RWPE1 (cell line): Measurements from ENCODE around the gene STRN.
A peak's percentile ranks its signal among the peaks of the same experiment; 100 is the strongest.
"Not testable (repeated sequence)": the region's sequence is repeated elsewhere in the genome, so short reads cannot be mapped to it uniquely, and the experiment has no call there.

ENCODE experiments used
- CTCF ChIA-PET: fragments of 350-600 bp; sonication (Branson Sonifier 250); formaldehyde crosslinking; extraction: SDS; loops from one replicate; lab custom pipeline; 2021; lab: Yijun Ruan, JAX
- POLR2A ChIA-PET: fragments of 400-600 bp; formaldehyde crosslinking; extraction: SDS; loops from one replicate; lab custom pipeline; 2020; ENCODE audit warnings: antibody characterized with exemption; ENCODE audit not compliant: low non-redundant PET; lab: Yijun Ruan, JAX
- DNase-seq: peaks from one replicate; pipeline ENCODE4 v3.0.0; 2012; ENCODE audit warnings: low spot score
- H3K27ac ChIP-seq: fragments of 450-650 bp; 2 replicates; pipeline ENCODE4 v1.5.1; 2017
- TF ChIP-seq, protein P1 (sequence below): fragments of 450-650 bp; conservative IDR thresholded peaks from 2 replicates; pipeline ENCODE4 v1.5.1; 2017; ENCODE audit warnings: low read depth, mild to moderate bottlenecking

STRN gene

DNA sequence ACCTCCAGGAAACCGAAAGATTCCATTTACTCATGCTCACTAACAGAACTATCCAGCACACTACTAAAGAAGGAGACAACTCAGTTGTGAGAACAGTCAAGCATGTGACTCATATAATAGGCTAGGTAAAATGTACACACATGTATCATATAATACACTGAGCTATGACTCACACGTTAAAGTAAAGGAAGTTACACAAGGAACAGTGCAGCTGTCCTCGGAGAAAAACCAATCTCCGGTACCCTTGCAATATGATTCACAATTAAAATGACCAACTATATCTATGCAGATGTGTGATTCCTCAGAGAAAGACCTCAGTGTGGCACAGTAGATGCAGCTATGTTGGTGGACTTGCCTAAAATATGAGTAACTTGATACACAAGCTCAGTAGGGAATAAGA, 76.5 kb downstream of the STRN start:
- no peak overlapping the region for H3K27ac ChIP-seq
- TF ChIP-seq, protein P1, sequence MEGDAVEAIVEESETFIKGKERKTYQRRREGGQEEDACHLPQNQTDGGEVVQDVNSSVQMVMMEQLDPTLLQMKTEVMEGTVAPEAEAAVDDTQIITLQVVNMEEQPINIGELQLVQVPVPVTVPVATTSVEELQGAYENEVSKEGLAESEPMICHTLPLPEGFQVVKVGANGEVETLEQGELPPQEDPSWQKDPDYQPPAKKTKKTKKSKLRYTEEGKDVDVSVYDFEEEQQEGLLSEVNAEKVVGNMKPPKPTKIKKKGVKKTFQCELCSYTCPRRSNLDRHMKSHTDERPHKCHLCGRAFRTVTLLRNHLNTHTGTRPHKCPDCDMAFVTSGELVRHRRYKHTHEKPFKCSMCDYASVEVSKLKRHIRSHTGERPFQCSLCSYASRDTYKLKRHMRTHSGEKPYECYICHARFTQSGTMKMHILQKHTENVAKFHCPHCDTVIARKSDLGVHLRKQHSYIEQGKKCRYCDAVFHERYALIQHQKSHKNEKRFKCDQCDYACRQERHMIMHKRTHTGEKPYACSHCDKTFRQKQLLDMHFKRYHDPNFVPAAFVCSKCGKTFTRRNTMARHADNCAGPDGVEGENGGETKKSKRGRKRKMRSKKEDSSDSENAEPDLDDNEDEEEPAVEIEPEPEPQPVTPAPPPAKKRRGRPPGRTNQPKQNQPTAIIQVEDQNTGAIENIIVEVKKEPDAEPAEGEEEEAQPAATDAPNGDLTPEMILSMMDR: no peak
- peak; percentile 90 for DNase-seq
- ChIA-PET POLR2A (no interaction called here), CTCF (no interaction called here)

GRCh38 chr2:36887095-36887494, 79.2 kb downstream of the STRN start:
- POLR2A ChIA-PET, H3K27ac ChIP-seq, CTCF ChIA-PET: not testable (repeated sequence)

DNA sequence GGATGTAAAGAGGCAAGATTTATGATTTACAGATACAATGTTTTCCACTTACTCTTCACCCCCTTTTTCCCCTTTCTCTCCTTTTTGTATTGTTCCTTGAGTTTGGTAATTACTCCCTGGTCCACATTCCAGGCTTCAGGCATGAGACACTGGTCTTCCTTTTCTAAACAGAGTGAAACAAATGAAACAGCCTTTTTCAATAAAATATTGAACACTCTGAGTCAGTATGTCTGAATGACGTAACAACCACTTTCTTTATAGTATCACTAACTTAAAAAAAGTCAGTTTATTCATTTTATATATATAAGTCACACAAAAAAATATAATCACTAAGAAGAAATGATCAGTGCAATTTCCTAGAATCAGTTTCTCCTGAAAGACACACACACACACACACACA, 79.7 kb downstream of the STRN start:
- TF ChIP-seq, protein P1: no peak
- H3K27ac ChIP-seq: no peak overlapping the region
- POLR2A ChIA-PET: no interaction called here
- CTCF ChIA-PET: interaction anchor here (0.6 kb wide), 1 partner anchor 17 kb away, joined by 6 read pairs; no protein-coding TSS in a partner anchor
- DNase-seq: no peak

More at GRCh38 chr2:36887095-36887494, 79.2 kb downstream of the STRN start:
- not testable (repeated sequence) for DNase-seq

GRCh38 chr2:36885605-36886004, 80.7 kb downstream of the STRN start:
- CTCF ChIA-PET: no interaction called here
- no peak for DNase-seq
- POLR2A ChIA-PET: no interaction called here
- no peak overlapping the region for H3K27ac ChIP-seq
- TF ChIP-seq, protein P1: no peak

DNA sequence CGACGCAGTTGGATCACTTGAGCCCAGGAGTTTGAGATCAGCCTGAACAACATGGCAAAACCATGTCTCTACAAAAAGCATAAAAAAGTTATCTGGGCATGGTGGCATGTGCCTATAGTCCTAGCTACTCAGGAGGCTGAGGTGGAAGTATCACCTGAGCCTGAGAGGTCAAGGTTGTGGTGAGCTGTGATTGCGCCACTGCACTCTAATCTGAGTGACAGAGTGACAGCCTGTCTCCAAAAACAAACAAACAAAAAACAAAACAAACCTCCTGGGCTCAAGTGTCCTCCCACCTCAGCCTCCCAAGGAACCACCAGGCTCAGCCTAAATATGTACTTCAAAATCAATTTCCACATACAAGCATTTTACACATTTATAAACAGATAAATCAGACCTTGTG, 83.8 kb downstream of the STRN start:
- CTCF ChIA-PET: interaction anchor here (0.6 kb wide), 1 partner anchor 33 kb away, joined by 3 read pairs; no protein-coding TSS in a partner anchor
- POLR2A ChIA-PET: no interaction called here
- TF ChIP-seq, protein P1: no peak
- no peak overlapping the region for H3K27ac ChIP-seq
- no peak for DNase-seq

- DNase-seq: no peak
- no peak overlapping the region for H3K27ac ChIP-seq
- TF ChIP-seq, protein P1: no peak
- POLR2A ChIA-PET: no interaction called here
- CTCF ChIA-PET: no interaction called here
Observed at GRCh38 chr2:36881816-36882215, 84.5 kb downstream of the STRN start.

GRCh38 chr2:36878429-36878828, 87.9 kb downstream of the STRN start:
- TF ChIP-seq, protein P1: no peak
- ChIA-PET CTCF (no interaction called here), POLR2A (no interaction called here)
- DNase-seq: no peak
- no peak overlapping the region for H3K27ac ChIP-seq
